Naive B cell (primary cell): ENCODE results near the gene PES1. TPM values are rescaled to one million over a fixed set of nuclear protein-coding genes. Genes with fewer than 3 reads are reported as not detected.
"Not testable (repeated sequence)": the region's sequence is repeated elsewhere in the genome, so short reads cannot be mapped to it uniquely, and the experiment has no call there.

Experiments
- ATAC-seq, 2 donors: fragments of 150-1000 bp; cut with Tn5 transposase; 2 replicates each; pipeline ENCODE4 v1.10.0; 2021; ENCODE audit warnings: low read depth in 2 of 2, mild to moderate bottlenecking in 2 of 2, moderate library complexity in 2 of 2
- DNase-seq: peaks from one replicate; pipeline ENCODE4 v3.0.0; 2022
- H3K27ac Mint-ChIP-seq, 6 donors: one replicate each; pipeline ENCODE4 v1.8.0; 2020 to 2022; ENCODE audit warnings: mild to moderate bottlenecking in 6 of 6, mixed read lengths in 6 of 6, moderate library complexity in 5 of 6, inconsistent platforms in 2 of 6
- H3K27me3 Mint-ChIP-seq, 3 donors: one replicate each; pipeline ENCODE4 v1.8.0; 2021 to 2022; ENCODE audit warnings: mixed read lengths in 3 of 3, mild to moderate bottlenecking in 1 of 3
- H3K36me3 Mint-ChIP-seq, 2 donors: one replicate each; pipeline ENCODE4 v1.8.0; 2020 to 2022; ENCODE audit warnings: mixed read lengths in 2 of 2, inconsistent platforms in 1 of 2, mild to moderate bottlenecking in 1 of 2
- H3K4me1 Mint-ChIP-seq, 3 donors: one replicate each; pipeline ENCODE4 v1.8.0; 2020 to 2022; ENCODE audit warnings: mixed read lengths in 3 of 3, inconsistent platforms in 1 of 3, mild to moderate bottlenecking in 1 of 3, moderate library complexity in 1 of 3
- H3K4me3 Mint-ChIP-seq, 8 donors: one replicate each; pipeline ENCODE4 v1.8.0; 2020 to 2022; ENCODE audit warnings: mild to moderate bottlenecking in 8 of 8, mixed read lengths in 8 of 8, moderate library complexity in 8 of 8, inconsistent platforms in 2 of 8
- H3K9me3 Mint-ChIP-seq, 7 donors: one replicate each; pipeline ENCODE4 v1.8.0; 2020 to 2022; ENCODE audit warnings: mixed read lengths in 7 of 7, mild to moderate bottlenecking in 5 of 7, inconsistent platforms in 2 of 7, moderate library complexity in 1 of 7
- polyA plus RNA-seq, 6 donors: library from polyadenylated mRNA; unstranded; fragments of 300-500 nt; fragmentation: Illumina TruSeq; gene quantifications; one replicate each; pipeline ENCODE4 v1.2.3, GENCODE V29; 2021; ENCODE audit warnings: low read depth in 6 of 6

Gene PES1
- polyA plus RNA-seq, 6 donors from 2014 or later = 25.9 to 49.9 (median 36.9) TPM

- Mint-ChIP-seq H3K9me3 (peaks cover 0 to 5% (median 0%) of the 10 kb centered on the region in 7 donors), H3K27ac (no peak overlapping the region), H3K36me3 (no peaks in the 10 kb centered on the region), H3K4me3 (no peak overlapping the region), H3K27me3 (peaks cover 21 to 64% (median 57%) of the 10 kb centered on the region in 3 donors), H3K4me1 (no peaks in the 10 kb centered on the region)
- DNase-seq (no peak), ATAC-seq (no peak)
These were observed 44.5 kb downstream of the PES1 start for GRCh38 chr22:30547188-30547587.

- Mint-ChIP-seq H3K4me3 (peak within 1 kb of the TSS in 1 of 8 donors; percentile 67), H3K4me1 (no peaks in the 10 kb centered on the region), H3K36me3 (no peaks in the 10 kb centered on the region), H3K27me3 (peaks cover 24 to 64% (median 57%) of the 10 kb centered on the region in 3 donors), H3K9me3 (peaks cover 0 to 5% (median 0%) of the 10 kb centered on the region in 7 donors), H3K27ac (peak within 1 kb of the TSS in 1 of 6 donors; percentile 30)
- DNase-seq (no peak), ATAC-seq (no peak)
These were observed 45.1 kb downstream of the PES1 start, which contains the start of gene SEC14L6 for GRCh38 chr22:30546616-30547015. SEC14L6 (minus strand) TSS chr22:30546741; CDS start chr22:30546682, 59 bp downstream.

- ATAC-seq (no peak), DNase-seq (no peak)
- Mint-ChIP-seq H3K27me3 (peaks cover 39 to 78% (median 68%) of the 10 kb centered on the region in 3 donors), H3K9me3 (peaks cover 0 to 3% (median 0%) of the 10 kb centered on the region in 7 donors), H3K4me1 (no peaks in the 10 kb centered on the region), H3K27ac (no peak overlapping the region), H3K4me3 (peak overlapping the region in 2 of 8 donors; percentile 33 to 45), H3K36me3 (no peaks in the 10 kb centered on the region)
These were observed 48.9 kb downstream of the PES1 start for GRCh38 chr22:30542811-30543188.

- peaks cover 0 to 1% (median 0%) of the 10 kb centered on the region in 7 donors for H3K9me3 Mint-ChIP-seq
- H3K27ac Mint-ChIP-seq = no peak overlapping the region
- H3K27me3 Mint-ChIP-seq = peaks cover 43 to 74% (median 70%) of the 10 kb centered on the region in 3 donors
- DNase-seq (no peak), ATAC-seq (no peak)
- no peaks in the 10 kb centered on the region for H3K4me1 Mint-ChIP-seq
- no peaks in the 10 kb centered on the region for H3K36me3 Mint-ChIP-seq
- peak overlapping the region in 1 of 8 donors; percentile 33 for H3K4me3 Mint-ChIP-seq
These were observed 49.5 kb downstream of the PES1 start for GRCh38 chr22:30541961-30542810.

GRCh38 chr22:30541511-30541910 is 50.2 kb downstream of the PES1 start:
- Mint-ChIP-seq H3K27me3 (peaks cover 43 to 67% (median 65%) of the 10 kb centered on the region in 3 donors), H3K4me3 (peak overlapping the region in 1 of 8 donors; percentile 56)
- H3K9me3 Mint-ChIP-seq, H3K4me1 Mint-ChIP-seq, H3K27ac Mint-ChIP-seq, DNase-seq, ATAC-seq, H3K36me3 Mint-ChIP-seq: not testable (repeated sequence)

GRCh38 chr22:30539368-30539767 is 52.3 kb downstream of the PES1 start:
- Mint-ChIP-seq H3K4me3 (no peak overlapping the region), H3K36me3 (no peaks in the 10 kb centered on the region), H3K27me3 (peaks cover 37 to 54% (median 52%) of the 10 kb centered on the region in 3 donors), H3K9me3 (no peaks in the 10 kb centered on the region), H3K27ac (no peak overlapping the region), H3K4me1 (no peaks in the 10 kb centered on the region)
- no peak for DNase-seq
- ATAC-seq = no peak

- ATAC-seq (no peak), DNase-seq (no peak)
- H3K4me1 Mint-ChIP-seq = no peaks in the 10 kb centered on the region
- no peaks in the 10 kb centered on the region for H3K9me3 Mint-ChIP-seq
- H3K4me3 Mint-ChIP-seq = no peak overlapping the region
- no peaks in the 10 kb centered on the region for H3K36me3 Mint-ChIP-seq
- peaks cover 33 to 50% (median 45%) of the 10 kb centered on the region in 3 donors for H3K27me3 Mint-ChIP-seq
- no peak overlapping the region for H3K27ac Mint-ChIP-seq
These were observed 53.4 kb downstream of the PES1 start for GRCh38 chr22:30538280-30538679.

- Mint-ChIP-seq H3K27me3 (peaks cover 27 to 47% (median 44%) of the 10 kb centered on the region in 3 donors), H3K36me3 (no peaks in the 10 kb centered on the region), H3K4me3 (no peak overlapping the region), H3K4me1 (no peaks in the 10 kb centered on the region), H3K27ac (no peak overlapping the region), H3K9me3 (no peaks in the 10 kb centered on the region)
- ATAC-seq (no peak), DNase-seq (no peak)
These were observed 54.5 kb downstream of the PES1 start for GRCh38 chr22:30537083-30537731.

- Mint-ChIP-seq H3K9me3 (no peaks in the 10 kb centered on the region), H3K27ac (no peak overlapping the region), H3K27me3 (peaks cover 20 to 43% (median 39%) of the 10 kb centered on the region in 3 donors), H3K4me3 (no peak overlapping the region), H3K4me1 (no peaks in the 10 kb centered on the region), H3K36me3 (no peaks in the 10 kb centered on the region)
- DNase-seq = no peak
- ATAC-seq = no peak
These were observed 56.5 kb downstream of the PES1 start for GRCh38 chr22:30535182-30535581.

GRCh38 chr22:30531651-30532608 is 59.8 kb downstream of the PES1 start:
- H3K4me3 Mint-ChIP-seq = no peak overlapping the region
- no peak for DNase-seq

GRCh38 chr22:30526656-30527055 is 65.1 kb downstream of the PES1 start:
- peaks cover 10 to 45% (median 40%) of the 10 kb centered on the region in 3 donors for H3K27me3 Mint-ChIP-seq
- no peaks in the 10 kb centered on the region for H3K36me3 Mint-ChIP-seq
- DNase-seq = no peak
- no peaks in the 10 kb centered on the region for H3K4me1 Mint-ChIP-seq
- H3K9me3 Mint-ChIP-seq = no peaks in the 10 kb centered on the region
- H3K27ac Mint-ChIP-seq = no peak overlapping the region
- H3K4me3 Mint-ChIP-seq = no peak overlapping the region
- ATAC-seq = no peak

More at GRCh38 chr22:30531651-30532608, 59.8 kb downstream of the PES1 start:
- Mint-ChIP-seq H3K27ac (no peak overlapping the region), H3K36me3 (no peaks in the 10 kb centered on the region), H3K9me3 (no peaks in the 10 kb centered on the region), H3K27me3 (peaks cover 0 to 30% (median 22%) of the 10 kb centered on the region in 3 donors), H3K4me1 (no peaks in the 10 kb centered on the region)
- ATAC-seq = no peak
